Measurements from ENCODE around the gene MSI2. TPM values are rescaled to one million over a fixed set of nuclear protein-coding genes. Genes with fewer than 3 reads are reported as not detected.

The MSI2 gene
- total RNA-seq, 1 experiment from 2014 or later: 174 TPM

DNA sequence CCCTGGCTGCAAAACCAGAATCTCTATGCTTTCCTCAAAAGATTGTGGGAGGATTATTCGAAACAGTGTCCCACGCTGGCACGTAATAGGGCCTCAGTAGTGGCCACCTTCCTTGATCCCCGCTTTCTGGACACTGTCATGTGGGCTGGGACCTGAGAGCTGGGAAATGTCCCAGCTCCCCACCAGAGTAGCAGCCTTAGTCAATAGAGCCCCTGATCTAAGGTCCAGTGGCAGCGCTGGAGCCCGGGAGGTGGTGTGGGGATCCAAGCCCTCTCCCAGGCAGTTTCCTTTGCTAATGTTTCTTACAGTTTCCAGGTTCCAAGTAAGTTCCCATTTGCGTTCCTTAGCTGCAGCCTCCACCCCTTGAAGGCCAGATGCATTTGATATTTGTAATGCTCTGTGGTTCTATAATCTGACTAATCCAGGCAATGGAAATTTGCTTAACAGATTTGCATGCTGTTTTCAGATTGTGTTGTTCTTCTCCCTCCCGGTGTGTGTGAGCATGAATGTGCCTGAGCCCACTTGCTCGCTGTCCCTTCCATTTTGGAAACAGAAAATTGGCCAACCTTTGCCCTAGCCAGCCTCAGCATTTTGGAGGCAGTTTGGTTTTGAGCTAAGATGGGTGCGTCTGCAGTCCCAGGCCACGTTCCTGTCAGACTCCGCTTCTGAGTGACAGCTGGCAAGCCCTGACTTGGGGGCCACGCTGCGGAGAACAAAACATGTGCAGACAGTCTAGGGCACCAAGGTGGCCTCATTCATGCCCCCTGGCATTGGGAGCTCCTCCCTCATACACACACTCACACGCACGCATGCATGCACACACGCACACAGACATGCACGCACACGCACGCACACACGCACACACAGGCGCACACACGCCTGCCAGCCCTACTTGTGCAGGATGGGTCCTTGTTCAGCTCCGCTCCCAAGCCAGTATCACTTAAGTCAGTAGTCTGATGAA is 419.4 kb downstream of the MSI2 start:
- no peaks in the 10 kb centered on the region for H3K4me1 ChIP-seq
- intact Hi-C loops (cut with micrococcal nuclease; ENCODE audit: unreplicated experiment): loop anchor here (10.0 kb wide), 1 partner anchor 439 kb away; no protein-coding TSS in a partner anchor
- Mint-ChIP-seq H3K27me3 (ENCODE audit: insufficient read depth, unreplicated experiment) (no peaks in the 10 kb centered on the region), H3K4me1 (ENCODE audit: low read depth, unreplicated experiment) (no peaks in the 10 kb centered on the region), H3K36me3 (ENCODE audit: insufficient read depth, unreplicated experiment) (peaks cover 34% of the 10 kb centered on the region), H3K4me3 (ENCODE audit: unreplicated experiment) (no peak overlapping the region), H3K27ac (ENCODE audit: unreplicated experiment) (no peak overlapping the region), H3K9me3 (ENCODE audit: unreplicated experiment) (no peaks in the 10 kb centered on the region)
- H3K27me3 ChIP-seq (replicated peaks; ENCODE audit: control insufficient read depth, insufficient read depth, low read length): no peaks in the 10 kb centered on the region
- TF ChIP-seq, protein P1, sequence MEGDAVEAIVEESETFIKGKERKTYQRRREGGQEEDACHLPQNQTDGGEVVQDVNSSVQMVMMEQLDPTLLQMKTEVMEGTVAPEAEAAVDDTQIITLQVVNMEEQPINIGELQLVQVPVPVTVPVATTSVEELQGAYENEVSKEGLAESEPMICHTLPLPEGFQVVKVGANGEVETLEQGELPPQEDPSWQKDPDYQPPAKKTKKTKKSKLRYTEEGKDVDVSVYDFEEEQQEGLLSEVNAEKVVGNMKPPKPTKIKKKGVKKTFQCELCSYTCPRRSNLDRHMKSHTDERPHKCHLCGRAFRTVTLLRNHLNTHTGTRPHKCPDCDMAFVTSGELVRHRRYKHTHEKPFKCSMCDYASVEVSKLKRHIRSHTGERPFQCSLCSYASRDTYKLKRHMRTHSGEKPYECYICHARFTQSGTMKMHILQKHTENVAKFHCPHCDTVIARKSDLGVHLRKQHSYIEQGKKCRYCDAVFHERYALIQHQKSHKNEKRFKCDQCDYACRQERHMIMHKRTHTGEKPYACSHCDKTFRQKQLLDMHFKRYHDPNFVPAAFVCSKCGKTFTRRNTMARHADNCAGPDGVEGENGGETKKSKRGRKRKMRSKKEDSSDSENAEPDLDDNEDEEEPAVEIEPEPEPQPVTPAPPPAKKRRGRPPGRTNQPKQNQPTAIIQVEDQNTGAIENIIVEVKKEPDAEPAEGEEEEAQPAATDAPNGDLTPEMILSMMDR (IDR thresholded peaks at IDR 0.05; ENCODE audit: insufficient read depth in 1 of 2, low read depth in 1 of 2, low read length in 1 of 2, severe bottlenecking in 1 of 2, unreplicated experiment in 1 of 2): no peak
- no TSS peak for BruUV-seq (replicated peaks)
- no peaks in the 10 kb centered on the region for H3K9me3 ChIP-seq
- peaks cover 5% of the 10 kb centered on the region; the same call in 1 of the 2 replicates for H3K36me3 ChIP-seq (ENCODE audit: control insufficient read depth, insufficient read depth, low read length)
- no peak for DNase-seq
- CTCF ChIA-PET: interaction anchor here (0.7 to 1.8 kb wide), 2 partner anchors 10 to 152 kb away, joined by 4 read pairs; no protein-coding TSS in a partner anchor
- POLR2A ChIA-PET: no interaction called here
- H3K4me3 ChIP-seq (ENCODE audit: low read depth, low read length): no peak overlapping the region

- intact Hi-C loops (cut with micrococcal nuclease; ENCODE audit: unreplicated experiment): loop anchor here (10.0 kb wide), 1 partner anchor 438 kb away; no protein-coding TSS in a partner anchor
- Histone ChIP-seq H3K9me3 (no peaks in the 10 kb centered on the region), H3K4me1 (no peaks in the 10 kb centered on the region), H3K27me3 (replicated peaks; ENCODE audit: control insufficient read depth, insufficient read depth, low read length) (no peaks in the 10 kb centered on the region), H3K36me3 (ENCODE audit: control insufficient read depth, insufficient read depth, low read length) (peaks cover 5% of the 10 kb centered on the region; the same call in 1 of the 2 replicates), H3K4me3 (ENCODE audit: low read depth, low read length) (no peak overlapping the region)
- H3K27me3 Mint-ChIP-seq (ENCODE audit: insufficient read depth, unreplicated experiment): no peaks in the 10 kb centered on the region
- ChIA-PET CTCF (interaction anchor here (1.8 kb wide), 1 partner anchor 11 kb away, joined by 4 read pairs; no protein-coding TSS in a partner anchor), POLR2A (no interaction called here)
- TF ChIP-seq, protein P1 (IDR thresholded peaks at IDR 0.05; ENCODE audit: insufficient read depth in 1 of 2, low read depth in 1 of 2, low read length in 1 of 2, severe bottlenecking in 1 of 2, unreplicated experiment in 1 of 2): no peak
- no TSS peak for BruUV-seq (replicated peaks)
- peaks cover 34% of the 10 kb centered on the region for H3K36me3 Mint-ChIP-seq (ENCODE audit: insufficient read depth, unreplicated experiment)
- no peak overlapping the region for H3K27ac Mint-ChIP-seq (ENCODE audit: unreplicated experiment)
- H3K4me3 Mint-ChIP-seq (ENCODE audit: unreplicated experiment): no peak overlapping the region
- no peak for DNase-seq
- no peaks in the 10 kb centered on the region for H3K9me3 Mint-ChIP-seq (ENCODE audit: unreplicated experiment)
- no peaks in the 10 kb centered on the region for H3K4me1 Mint-ChIP-seq (ENCODE audit: low read depth, unreplicated experiment)
Measured at GRCh38 chr17:57676543-57676942, 420.2 kb downstream of the MSI2 start.

DNA sequence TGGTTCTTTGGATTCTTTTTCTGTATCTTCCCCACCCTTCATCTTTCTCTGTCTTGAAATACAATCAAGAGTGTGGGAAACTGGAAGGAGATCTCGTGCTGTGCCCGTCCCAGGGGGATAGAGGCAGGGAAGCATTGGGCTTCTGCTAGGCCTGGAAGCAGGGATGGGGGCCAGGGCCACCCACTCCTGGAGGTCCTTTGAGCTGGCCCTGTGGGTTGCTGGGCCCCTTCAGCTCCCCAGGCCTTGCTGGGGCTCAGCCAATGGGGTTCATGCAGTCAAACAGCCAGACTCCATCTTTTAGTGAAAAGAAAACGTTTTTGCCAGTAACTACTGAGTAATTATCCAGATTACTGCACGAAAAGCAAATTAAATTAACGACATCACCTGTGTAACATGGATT is 421.0 kb downstream of the MSI2 start:
- Histone ChIP-seq H3K36me3 (ENCODE audit: control insufficient read depth, insufficient read depth, low read length) (peaks cover 4% of the 10 kb centered on the region; the same call in 1 of the 2 replicates), H3K4me1 (no peaks in the 10 kb centered on the region), H3K27me3 (replicated peaks; ENCODE audit: control insufficient read depth, insufficient read depth, low read length) (no peaks in the 10 kb centered on the region), H3K9me3 (no peaks in the 10 kb centered on the region), H3K4me3 (ENCODE audit: low read depth, low read length) (no peak overlapping the region)
- no TSS peak for BruUV-seq (replicated peaks)
- no peak overlapping the region for H3K4me3 Mint-ChIP-seq (ENCODE audit: unreplicated experiment)
- TF ChIP-seq, protein P1 (IDR thresholded peaks at IDR 0.05; ENCODE audit: insufficient read depth in 1 of 2, low read depth in 1 of 2, low read length in 1 of 2, severe bottlenecking in 1 of 2, unreplicated experiment in 1 of 2): no peak
- no peak overlapping the region for H3K27ac Mint-ChIP-seq (ENCODE audit: unreplicated experiment)
- H3K27me3 Mint-ChIP-seq (ENCODE audit: insufficient read depth, unreplicated experiment): no peaks in the 10 kb centered on the region
- no peak for DNase-seq
- POLR2A ChIA-PET: no interaction called here
- no peaks in the 10 kb centered on the region for H3K9me3 Mint-ChIP-seq (ENCODE audit: unreplicated experiment)
- intact Hi-C loops (cut with micrococcal nuclease; ENCODE audit: unreplicated experiment): loop anchor here (10.0 kb wide), 1 partner anchor 438 kb away; no protein-coding TSS in a partner anchor
- CTCF ChIA-PET: no interaction called here
- no peaks in the 10 kb centered on the region for H3K4me1 Mint-ChIP-seq (ENCODE audit: low read depth, unreplicated experiment)
- peaks cover 27% of the 10 kb centered on the region for H3K36me3 Mint-ChIP-seq (ENCODE audit: insufficient read depth, unreplicated experiment)
